T follicular helper cell (primary cell): ENCODE measurements around the gene SURF4.

Experiments used
- DNase-seq: peaks from one replicate; pipeline ENCODE4 v3.0.0-alpha.2; 2020; ENCODE audit warnings: low read depth

SURF4 gene

GRCh38 chr9:133374612-133375115 is 1.2 kb downstream of the SURF4 start:
- DNase-seq: no peak

GRCh38 chr9:133372144-133372543 is 3.7 kb downstream of the SURF4 start:
- no peak for DNase-seq

DNA sequence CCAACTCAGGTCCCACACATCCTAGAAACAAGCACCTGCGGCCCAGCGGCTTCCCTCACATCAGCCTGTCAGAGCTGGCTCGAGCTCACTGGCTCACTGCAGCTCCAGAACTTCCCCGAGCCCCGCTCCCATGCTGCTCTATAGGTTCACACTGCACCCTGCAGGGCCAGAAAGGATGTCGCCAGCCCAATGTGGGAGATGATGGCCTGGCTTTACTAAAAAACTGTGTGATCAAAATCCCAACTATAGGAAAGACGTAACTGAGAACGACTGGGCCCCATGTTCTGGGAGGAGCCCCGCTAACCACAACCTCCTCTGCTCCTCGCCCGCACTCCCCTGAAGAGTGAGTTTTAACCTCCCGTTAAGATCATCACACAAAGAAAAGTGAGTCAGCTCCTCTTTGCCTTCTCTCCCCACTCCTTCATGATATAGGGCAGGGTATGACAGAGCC is 4.6 kb downstream of the SURF4 start:
- peak; percentile 70 for DNase-seq

DNA sequence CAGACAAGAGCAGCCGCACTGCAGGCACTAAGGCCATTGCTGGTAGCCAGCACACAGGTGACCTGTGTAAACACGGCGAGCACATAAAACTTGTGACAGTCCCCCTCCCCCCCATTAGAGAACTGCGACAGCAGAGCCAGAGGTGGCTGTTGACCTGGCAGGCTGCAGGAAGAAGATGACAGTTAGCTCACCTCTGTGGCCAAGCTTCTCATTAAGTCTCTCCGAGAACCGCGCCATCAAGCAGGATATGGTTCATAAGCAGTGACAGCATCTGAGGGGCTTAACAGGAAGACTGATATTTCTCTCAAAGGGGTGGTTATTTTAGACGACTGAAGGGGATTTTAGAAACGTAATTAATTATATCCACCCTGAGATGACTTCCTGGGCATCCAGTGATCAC is 5.2 kb downstream of the SURF4 start:
- peak; percentile 32 for DNase-seq

DNA sequence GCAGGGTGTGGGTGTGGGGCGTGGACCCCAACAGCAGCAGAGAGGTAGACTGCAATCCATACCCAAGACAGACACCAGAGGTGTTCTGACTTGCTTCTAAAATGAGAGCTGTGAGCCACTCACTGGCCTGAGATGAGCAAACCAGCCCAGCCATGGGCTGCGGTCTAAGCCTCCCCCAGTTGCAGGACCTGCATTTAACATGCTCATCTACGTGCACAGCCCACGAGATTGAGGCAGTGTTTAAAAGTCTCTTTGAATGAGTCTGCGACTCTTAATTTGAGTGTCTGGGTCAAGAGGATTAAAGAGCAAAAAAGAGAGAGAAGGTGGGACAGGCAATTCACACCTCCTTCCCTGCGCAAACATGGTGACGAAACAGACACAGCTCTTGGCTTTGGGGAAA is 5.9 kb downstream of the SURF4 start:
- no peak for DNase-seq

DNA sequence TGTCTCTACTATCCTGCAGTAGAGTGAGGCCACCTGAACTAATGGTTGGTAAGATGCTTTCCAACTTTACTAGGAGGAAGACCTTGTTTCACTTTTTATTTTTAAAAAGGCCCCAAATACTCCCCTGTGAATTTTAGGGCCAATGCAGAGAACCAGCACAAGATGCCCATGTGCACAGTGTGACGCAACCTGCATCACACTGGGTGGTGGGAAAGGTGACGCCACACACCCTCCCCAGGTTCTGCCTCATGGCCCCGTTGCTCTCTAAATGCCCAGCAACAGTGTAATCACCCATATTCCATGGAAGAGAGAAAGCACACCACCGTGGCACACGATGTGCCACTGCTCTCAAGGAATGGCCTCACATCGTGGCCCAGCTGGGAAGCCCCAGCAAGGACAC is 6.4 kb downstream of the SURF4 start:
- no peak for DNase-seq

- no peak for DNase-seq
These were observed 7.5 kb downstream of the SURF4 start for GRCh38 chr9:133368249-133368881.

- no peak for DNase-seq
These were observed 8.1 kb downstream of the SURF4 start for GRCh38 chr9:133367778-133368177.

DNA sequence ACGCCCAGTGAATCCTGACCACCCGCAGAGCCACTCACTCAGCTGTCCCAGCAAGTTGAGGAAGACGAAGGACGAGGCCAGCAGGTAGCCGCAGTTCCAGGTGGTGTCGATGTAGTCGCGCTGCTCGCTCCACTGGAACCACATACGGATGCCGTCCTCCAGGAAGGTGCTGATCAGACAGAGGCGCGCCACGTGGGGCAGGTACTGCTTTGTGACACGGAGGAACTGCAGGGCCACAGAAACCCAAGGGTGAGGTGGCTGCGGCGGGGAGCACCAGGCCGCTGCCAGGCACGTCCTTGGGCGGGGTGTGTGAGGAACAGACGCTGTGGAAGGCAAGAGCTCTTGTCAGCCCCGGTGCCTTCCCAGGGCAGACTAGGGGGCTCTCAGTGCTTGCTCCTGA is 8.6 kb downstream of the SURF4 start:
- no peak for DNase-seq

DNA sequence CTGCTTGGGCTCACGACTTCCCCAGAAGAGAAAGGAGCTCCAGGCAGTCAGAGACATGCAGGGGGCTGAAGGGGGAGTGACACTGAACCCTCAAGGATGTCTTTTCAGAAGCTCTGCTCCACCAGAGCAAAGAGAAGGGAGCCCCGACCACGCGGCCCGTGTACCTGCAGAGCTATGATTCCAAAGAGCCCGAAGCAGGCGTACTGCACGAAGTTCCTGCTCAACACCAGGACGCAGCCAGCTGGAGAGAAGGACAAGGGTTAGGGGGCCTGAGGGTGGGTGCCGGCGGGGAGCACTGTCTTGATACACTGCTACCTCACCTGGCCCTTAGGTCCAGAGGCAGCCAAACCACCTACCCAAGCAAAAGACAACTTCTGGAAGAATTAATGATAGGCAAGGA is 9.4 kb downstream of the SURF4 start:
- DNase-seq: no peak

- no peak for DNase-seq
These were observed 13.4 kb downstream of the SURF4 start for GRCh38 chr9:133362359-133363044.

DNA sequence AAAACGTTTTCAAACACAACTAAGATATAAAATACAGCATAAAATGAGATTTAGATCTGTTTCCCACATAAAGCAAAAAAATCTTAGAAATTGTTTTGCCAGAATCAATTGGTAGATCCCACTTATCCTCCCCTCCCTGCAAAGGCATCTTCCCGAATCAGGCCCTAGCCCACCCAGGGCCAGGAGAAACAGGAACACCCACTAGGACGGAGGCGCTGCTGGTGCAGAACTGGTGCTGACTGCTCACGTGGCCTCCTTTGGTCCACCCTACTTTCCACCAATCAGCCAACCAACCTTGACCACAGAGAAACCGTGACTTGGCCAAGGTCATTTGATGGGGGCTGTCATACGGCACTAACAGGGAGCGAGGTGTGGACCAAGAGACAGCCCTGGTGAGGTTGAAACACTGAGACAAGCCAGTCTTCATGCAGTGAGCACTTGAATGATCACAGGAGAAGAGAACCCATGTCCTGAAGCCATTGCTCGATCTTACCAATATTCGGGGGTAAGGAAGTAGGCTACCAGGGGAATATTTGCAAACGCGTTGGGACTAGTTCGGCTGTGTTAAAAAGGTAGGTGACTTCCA is 14.3 kb downstream of the SURF4 start:
- DNase-seq: no peak

DNA sequence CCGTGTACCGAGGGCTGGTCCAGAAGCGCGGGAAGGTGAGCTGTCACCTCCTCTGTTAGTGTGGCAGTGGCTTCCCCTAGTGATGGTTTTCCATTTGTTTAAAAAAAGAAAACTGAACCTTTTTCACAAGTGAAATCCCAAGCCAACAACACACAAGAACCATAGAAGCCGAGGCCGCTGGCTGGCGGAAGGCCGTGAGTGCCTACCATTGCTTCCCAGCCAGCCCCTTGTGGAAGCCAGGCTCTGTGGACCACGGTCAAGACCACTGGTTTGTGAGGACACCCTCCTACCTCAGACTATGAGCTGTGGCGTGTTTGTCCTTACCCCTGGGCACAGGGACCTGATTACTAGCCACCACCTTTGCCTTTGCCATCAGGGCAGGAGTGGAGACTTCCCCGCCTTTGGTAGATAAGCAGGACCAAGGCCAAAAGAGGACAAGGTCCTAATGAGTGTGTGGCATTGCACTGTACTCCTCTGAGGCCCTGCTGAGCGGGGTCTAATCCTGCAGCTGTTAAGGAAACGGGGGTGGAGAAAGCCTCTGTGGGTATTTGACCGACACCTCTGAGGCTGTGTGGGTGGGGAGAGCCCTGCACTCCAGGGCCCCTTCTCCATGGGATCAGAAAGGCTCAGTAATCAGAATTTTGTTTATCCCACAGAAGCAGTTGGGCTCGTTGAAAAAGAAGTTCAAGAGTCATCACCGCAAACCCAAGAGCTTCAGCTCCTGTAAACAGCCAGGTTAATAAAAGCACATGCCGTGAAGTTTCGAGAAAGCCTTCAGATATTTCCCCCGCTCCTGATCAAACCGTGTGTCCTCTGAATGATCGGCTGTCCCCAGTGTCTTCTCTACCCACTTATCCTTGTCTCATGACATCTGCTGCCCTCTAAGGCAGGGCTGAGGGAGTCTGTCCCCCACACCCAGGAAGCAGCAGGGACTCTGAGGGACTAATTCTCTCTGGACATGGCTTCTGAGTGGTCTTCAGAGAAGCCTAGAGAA is 15.2 kb downstream of the SURF4 start:
- DNase-seq: no peak

DNA sequence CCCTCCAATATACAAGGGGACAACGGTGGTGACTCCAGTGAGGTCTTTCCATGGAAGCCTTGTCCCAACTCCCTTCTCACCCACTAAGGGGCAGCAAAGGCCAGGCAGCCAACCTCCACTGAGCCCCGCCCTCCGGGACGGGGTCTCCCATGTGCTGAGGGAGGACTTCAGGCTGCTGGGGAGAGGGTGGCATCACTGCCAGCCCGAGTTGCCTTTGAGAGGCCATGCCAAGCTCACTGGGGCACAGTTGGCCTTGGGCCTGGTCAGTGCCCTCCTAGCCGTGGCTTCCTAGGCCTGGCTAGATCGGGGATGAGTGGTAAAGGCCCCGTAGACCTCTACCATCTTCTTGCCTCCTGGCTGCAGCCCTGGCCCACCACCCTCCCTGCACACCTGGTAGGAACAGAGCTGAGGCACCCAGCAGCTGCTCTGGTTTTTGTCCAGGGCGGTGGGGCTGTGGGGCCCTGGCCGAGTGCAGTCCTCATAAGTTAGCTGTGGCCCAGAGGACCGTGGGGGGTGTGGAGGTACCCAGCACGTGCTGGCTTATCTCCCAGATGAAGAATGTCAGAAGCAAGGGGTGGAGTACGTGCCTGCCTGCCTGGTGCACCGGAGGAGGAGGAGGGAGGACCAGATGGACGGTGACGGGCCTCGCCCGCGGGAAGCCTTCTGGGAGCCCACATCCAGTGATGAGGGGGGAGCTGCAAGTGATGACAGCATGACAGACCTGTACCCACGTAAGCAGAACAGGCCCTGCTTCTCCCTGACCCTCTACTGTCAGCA is 16.3 kb downstream of the SURF4 start:
- no peak for DNase-seq

- DNase-seq: no peak
These were observed 18.2 kb downstream of the SURF4 start for GRCh38 chr9:133357656-133358055.

DNA sequence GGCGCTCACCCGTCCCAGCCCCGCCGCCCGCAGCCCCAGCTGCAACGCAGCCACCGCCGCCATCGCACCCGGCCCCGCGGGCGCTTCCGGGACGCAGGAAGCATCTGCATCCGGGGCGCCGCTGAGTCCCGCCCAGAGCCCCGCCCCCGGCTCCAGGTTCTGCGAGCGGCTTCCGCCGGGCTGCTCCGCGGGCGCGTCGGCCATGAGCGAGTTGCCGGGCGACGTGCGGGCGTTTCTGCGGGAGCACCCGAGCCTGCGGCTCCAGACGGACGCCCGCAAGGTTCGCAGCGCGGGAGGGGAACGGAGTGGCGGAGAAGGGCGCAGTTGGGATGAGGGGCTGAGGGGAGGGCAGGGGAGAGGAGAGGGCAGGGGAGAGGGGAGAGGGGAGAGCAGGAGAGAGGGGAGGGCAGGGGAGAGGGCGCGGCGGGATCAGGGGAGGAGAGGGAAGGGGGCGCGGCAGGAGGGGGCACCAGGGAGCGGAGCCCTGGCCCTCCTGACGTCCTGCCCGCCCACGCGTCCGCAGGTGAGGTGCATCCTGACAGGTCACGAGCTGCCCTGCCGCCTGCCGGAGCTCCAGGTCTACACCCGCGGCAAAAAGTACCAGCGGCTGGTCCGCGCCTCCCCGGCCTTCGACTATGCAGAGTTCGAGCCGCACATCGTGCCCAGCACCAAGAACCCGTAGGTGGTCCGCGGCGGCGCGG is 19.3 kb downstream of the SURF4 start, which contains the start of the genes SURF1 and SURF2:
Gene SURF1 (minus strand): TSS at position 97 of the 701 bp plus-strand sequence. CDS start 34 bp downstream, at position 63.
Gene SURF2 (plus strand): TSS at position 160 of the 701 bp plus-strand sequence. CDS start 43 bp downstream, at position 203.
- peak; percentile 86 for DNase-seq

GRCh38 chr9:133355881-133356357 is 19.9 kb downstream of the SURF4 start:
- DNase-seq: no peak

GRCh38 chr9:133354766-133355165 is 21.1 kb downstream of the SURF4 start:
- DNase-seq: no peak

DNA sequence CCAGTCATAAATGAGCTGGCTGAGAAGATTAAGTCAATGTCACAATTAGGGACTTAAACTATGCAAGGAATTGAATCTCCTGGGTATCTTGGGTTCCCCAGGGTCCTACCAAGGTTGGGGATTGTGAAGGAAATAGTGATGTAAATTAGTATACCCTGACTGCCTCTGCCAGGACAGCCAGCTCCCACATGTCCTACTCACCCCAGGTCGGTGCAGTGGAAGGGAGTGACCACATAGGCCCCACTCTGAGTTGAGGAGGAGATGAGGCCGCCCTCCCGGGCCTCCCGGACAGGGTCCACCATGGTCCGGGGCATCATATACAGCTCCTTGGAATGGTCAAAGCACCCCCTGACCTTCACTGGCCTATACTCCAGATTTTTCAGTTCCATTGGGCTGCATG is 22.3 kb downstream of the SURF4 start:
- DNase-seq: no peak
